GM23338 (cell line): ENCODE measurements around the gene SLC2A13. TPM values are rescaled to one million over a fixed set of nuclear protein-coding genes. Genes with fewer than 3 reads are reported as not detected.

Source experiments
- ATAC-seq: fragments of 200-7000 bp; cut with Tn5 transposase; 3 replicates; pipeline ENCODE4 v1.9.1; 2020
- DNase-seq: peaks from one replicate; pipeline ENCODE4 v3.0.0-alpha.2; 2015; ENCODE audit warnings: low spot score
- H2AFZ ChIP-seq: fragments of 200-600 bp; sonication (generic); 2 replicates; pipeline ENCODE4 v1.8.0; 2016; ENCODE audit warnings: antibody characterized with exemption, mild to moderate bottlenecking, moderate library complexity
- H3F3A ChIP-seq: fragments of 200-600 bp; sonication (generic); replicated peaks from 2 replicates; pipeline ENCODE4 v1.8.0; 2017; ENCODE audit warnings: antibody characterized with exemption, mixed run types, low read depth
- H3K27ac ChIP-seq: fragments of 200-600 bp; sonication (generic); 2 replicates; pipeline ENCODE4 v1.6.1; 2016; ENCODE audit warnings: low read depth
- H3K27me3 ChIP-seq: fragments of 200-600 bp; sonication (generic); 2 replicates; pipeline ENCODE4 v1.8.0; 2016; ENCODE audit warnings: mild to moderate bottlenecking, mixed run types, moderate library complexity; ENCODE audit not compliant: insufficient read depth
- H3K36me3 ChIP-seq: fragments of 200-600 bp; sonication (generic); 2 replicates; pipeline ENCODE4 v1.8.0; 2016; ENCODE audit warnings: mild to moderate bottlenecking; ENCODE audit not compliant: insufficient read depth
- H3K4me1 ChIP-seq: fragments of 200-600 bp; sonication (generic); 2 replicates; pipeline ENCODE4 v1.8.0; 2016; ENCODE audit warnings: mild to moderate bottlenecking, moderate library complexity; ENCODE audit not compliant: insufficient read depth
- H3K4me2 ChIP-seq: fragments of 200-600 bp; sonication (generic); 2 replicates; pipeline ENCODE4 v1.7.1; 2017; ENCODE audit warnings: mixed run types
- H3K4me3 ChIP-seq: fragments of 200-600 bp; sonication (generic); 2 replicates; pipeline ENCODE4 v1.6.1; 2016; ENCODE audit warnings: mixed run types
- H3K79me2 ChIP-seq: fragments of 200-600 bp; sonication (generic); replicated peaks from 2 replicates; pipeline ENCODE4 v1.8.0; 2017; ENCODE audit warnings: mild to moderate bottlenecking; ENCODE audit not compliant: insufficient read depth
- H3K9me2 ChIP-seq: fragments of 200-600 bp; sonication (generic); 2 replicates; pipeline ENCODE4 v1.8.0; 2017; ENCODE audit not compliant: insufficient read depth
- H4K20me1 ChIP-seq: fragments of 200-600 bp; sonication (generic); replicated peaks from 2 replicates; pipeline ENCODE4 v1.8.0; 2017; ENCODE audit warnings: mild to moderate bottlenecking; ENCODE audit not compliant: insufficient read depth
- H3K27ac Mint-ChIP-seq: 2 replicates; pipeline ENCODE4 v1.8.0; 2020; ENCODE audit warnings: inconsistent platforms, mild to moderate bottlenecking, moderate library complexity, mixed read lengths
- H3K27me3 Mint-ChIP-seq: 3 replicates; pipeline ENCODE4 v1.8.0; 2022; ENCODE audit warnings: low read depth, mild to moderate bottlenecking, moderate library complexity, mixed read lengths, inconsistent platforms; ENCODE audit not compliant: insufficient read depth, poor library complexity
- H3K36me3 Mint-ChIP-seq: 3 replicates; pipeline ENCODE4 v1.8.0; 2021; ENCODE audit warnings: low read depth, mild to moderate bottlenecking, inconsistent platforms, moderate library complexity, mixed read lengths
- H3K4me1 Mint-ChIP-seq: 3 replicates; pipeline ENCODE4 v1.8.0; 2020; ENCODE audit warnings: mild to moderate bottlenecking, inconsistent platforms, mixed read lengths
- H3K4me3 Mint-ChIP-seq: 3 replicates; pipeline ENCODE4 v1.8.0; 2021; ENCODE audit warnings: moderate library complexity, mild to moderate bottlenecking, inconsistent platforms, mixed read lengths
- H3K9me3 Mint-ChIP-seq: 3 replicates; pipeline ENCODE4 v1.8.0; 2020; ENCODE audit warnings: moderate library complexity, mild to moderate bottlenecking, inconsistent platforms, mixed read lengths
- CREB1 ChIP-seq: fragments of 250-450 bp; sonication (Bioruptor Pico); IDR thresholded peaks from 2 replicates; pipeline ENCODE4 v1.5.0; 2020; ENCODE audit warnings: low read depth, mild to moderate bottlenecking, moderate library complexity
- EZH2 ChIP-seq: fragments of 200-600 bp; sonication (generic); IDR thresholded peaks from one replicate; pipeline ENCODE4 v1.8.0; 2017; ENCODE audit warnings: antibody characterized with exemption, mild to moderate bottlenecking, low read depth; ENCODE audit not compliant: unreplicated experiment
- EZH2phosphoT487 ChIP-seq: fragments of 200-600 bp; sonication (generic); IDR thresholded peaks from one replicate; pipeline ENCODE4 v1.8.1; 2018; ENCODE audit warnings: antibody characterized with exemption; ENCODE audit not compliant: unreplicated experiment
- JUNB ChIP-seq: IDR thresholded peaks from one replicate; pipeline ENCODE4 v1.6.1; 2016; ENCODE audit warnings: antibody characterized with exemption; ENCODE audit not compliant: unreplicated experiment
- NANOG ChIP-seq: IDR thresholded peaks from 2 replicates; pipeline ENCODE4 v1.6.1; 2016; ENCODE audit warnings: antibody characterized with exemption, borderline replicate concordance
- POLR2AphosphoS5 ChIP-seq: IDR thresholded peaks from 2 replicates; pipeline ENCODE4 v1.6.1; 2016; ENCODE audit warnings: antibody characterized with exemption, low read depth
- STAT1 ChIP-seq: IDR thresholded peaks from one replicate; pipeline ENCODE4 v1.6.1; 2016; ENCODE audit warnings: antibody characterized with exemption; ENCODE audit not compliant: unreplicated experiment
- ZNF114 ChIP-seq: fragments of 250-450 bp; sonication (Bioruptor Pico); IDR thresholded peaks from 2 replicates; pipeline ENCODE4 v1.5.0; 2020; ENCODE audit warnings: mild to moderate bottlenecking, moderate library complexity
- ZNF331 ChIP-seq: fragments of 250-450 bp; sonication (Bioruptor Pico); IDR thresholded peaks from 2 replicates; pipeline ENCODE4 v1.5.0; 2020; ENCODE audit warnings: low read depth, mild to moderate bottlenecking, moderate library complexity
- polyA plus RNA-seq: library from polyadenylated mRNA; unstranded; fragments of >200 nt; fragmentation: Nextera tagmentation; extraction: Ambion mirVana; gene quantifications from 2 replicates; pipeline ENCODE4 v1.2.1, GENCODE V29; 2016
- total RNA-seq: library from RNA; depleted of rRNA; stranded (reverse); fragments of >200 nt; shearing (Covaris generic); gene quantifications from 2 replicates; pipeline ENCODE4 v1.2.3, GENCODE V29; 2014
- TF ChIP-seq, protein P1 (sequence below): fragments of 250-450 bp; sonication (Bioruptor Pico); IDR thresholded peaks from 2 replicates; pipeline ENCODE4 v1.5.0; 2020; ENCODE audit warnings: mild to moderate bottlenecking, moderate library complexity
- TF ChIP-seq, protein P2 (sequence below), 2 experiments: fragments of 200-600 bp in 1 of 2; sonication (generic) in 1 of 2; conservative IDR thresholded peaks; 2 replicates each; pipeline versions ENCODE4 v1.5.1 to v1.6.1; 2016 to 2017; ENCODE audit warnings: antibody characterized with exemption in 2 of 2, low read depth in 2 of 2, mild to moderate bottlenecking in 2 of 2, moderate library complexity in 1 of 2
- TF ChIP-seq, protein P3 (sequence below): IDR thresholded peaks from 2 replicates; pipeline ENCODE4 v1.6.1; 2016; ENCODE audit warnings: antibody characterized with exemption
- TF ChIP-seq, protein P4 (sequence below): IDR thresholded peaks from one replicate; pipeline ENCODE4 v1.6.1; 2018; ENCODE audit warnings: antibody characterized with exemption; ENCODE audit not compliant: unreplicated experiment

The SLC2A13 gene
- total and polyA plus RNA-seq, 2 experiments from 2014 or later = 6.8 to 22.7 TPM

DNA sequence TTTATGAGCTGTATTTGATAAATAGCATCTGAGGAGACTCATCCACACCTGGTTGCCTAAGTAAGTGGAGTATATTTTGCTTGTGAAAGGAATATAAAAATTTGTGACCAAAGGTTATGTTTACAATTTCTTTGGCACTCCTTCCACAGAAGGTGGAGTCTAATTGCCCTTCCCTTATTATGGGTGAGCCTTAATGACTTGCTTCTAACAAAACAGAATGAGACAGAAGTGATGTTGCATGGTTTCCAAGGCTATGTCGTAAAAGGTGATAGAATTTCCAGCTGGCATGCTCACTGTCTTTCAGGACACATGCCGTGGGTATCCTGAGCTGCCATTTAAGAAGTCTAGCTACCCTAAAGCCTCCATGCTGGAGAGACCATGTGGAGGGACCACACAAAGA is 369.5 kb downstream of the SLC2A13 start:
- no peak for TF ChIP-seq JUNB
- TF ChIP-seq ZNF114 (CRISPR knock-in tag) = no peak
- TF ChIP-seq, protein P1, sequence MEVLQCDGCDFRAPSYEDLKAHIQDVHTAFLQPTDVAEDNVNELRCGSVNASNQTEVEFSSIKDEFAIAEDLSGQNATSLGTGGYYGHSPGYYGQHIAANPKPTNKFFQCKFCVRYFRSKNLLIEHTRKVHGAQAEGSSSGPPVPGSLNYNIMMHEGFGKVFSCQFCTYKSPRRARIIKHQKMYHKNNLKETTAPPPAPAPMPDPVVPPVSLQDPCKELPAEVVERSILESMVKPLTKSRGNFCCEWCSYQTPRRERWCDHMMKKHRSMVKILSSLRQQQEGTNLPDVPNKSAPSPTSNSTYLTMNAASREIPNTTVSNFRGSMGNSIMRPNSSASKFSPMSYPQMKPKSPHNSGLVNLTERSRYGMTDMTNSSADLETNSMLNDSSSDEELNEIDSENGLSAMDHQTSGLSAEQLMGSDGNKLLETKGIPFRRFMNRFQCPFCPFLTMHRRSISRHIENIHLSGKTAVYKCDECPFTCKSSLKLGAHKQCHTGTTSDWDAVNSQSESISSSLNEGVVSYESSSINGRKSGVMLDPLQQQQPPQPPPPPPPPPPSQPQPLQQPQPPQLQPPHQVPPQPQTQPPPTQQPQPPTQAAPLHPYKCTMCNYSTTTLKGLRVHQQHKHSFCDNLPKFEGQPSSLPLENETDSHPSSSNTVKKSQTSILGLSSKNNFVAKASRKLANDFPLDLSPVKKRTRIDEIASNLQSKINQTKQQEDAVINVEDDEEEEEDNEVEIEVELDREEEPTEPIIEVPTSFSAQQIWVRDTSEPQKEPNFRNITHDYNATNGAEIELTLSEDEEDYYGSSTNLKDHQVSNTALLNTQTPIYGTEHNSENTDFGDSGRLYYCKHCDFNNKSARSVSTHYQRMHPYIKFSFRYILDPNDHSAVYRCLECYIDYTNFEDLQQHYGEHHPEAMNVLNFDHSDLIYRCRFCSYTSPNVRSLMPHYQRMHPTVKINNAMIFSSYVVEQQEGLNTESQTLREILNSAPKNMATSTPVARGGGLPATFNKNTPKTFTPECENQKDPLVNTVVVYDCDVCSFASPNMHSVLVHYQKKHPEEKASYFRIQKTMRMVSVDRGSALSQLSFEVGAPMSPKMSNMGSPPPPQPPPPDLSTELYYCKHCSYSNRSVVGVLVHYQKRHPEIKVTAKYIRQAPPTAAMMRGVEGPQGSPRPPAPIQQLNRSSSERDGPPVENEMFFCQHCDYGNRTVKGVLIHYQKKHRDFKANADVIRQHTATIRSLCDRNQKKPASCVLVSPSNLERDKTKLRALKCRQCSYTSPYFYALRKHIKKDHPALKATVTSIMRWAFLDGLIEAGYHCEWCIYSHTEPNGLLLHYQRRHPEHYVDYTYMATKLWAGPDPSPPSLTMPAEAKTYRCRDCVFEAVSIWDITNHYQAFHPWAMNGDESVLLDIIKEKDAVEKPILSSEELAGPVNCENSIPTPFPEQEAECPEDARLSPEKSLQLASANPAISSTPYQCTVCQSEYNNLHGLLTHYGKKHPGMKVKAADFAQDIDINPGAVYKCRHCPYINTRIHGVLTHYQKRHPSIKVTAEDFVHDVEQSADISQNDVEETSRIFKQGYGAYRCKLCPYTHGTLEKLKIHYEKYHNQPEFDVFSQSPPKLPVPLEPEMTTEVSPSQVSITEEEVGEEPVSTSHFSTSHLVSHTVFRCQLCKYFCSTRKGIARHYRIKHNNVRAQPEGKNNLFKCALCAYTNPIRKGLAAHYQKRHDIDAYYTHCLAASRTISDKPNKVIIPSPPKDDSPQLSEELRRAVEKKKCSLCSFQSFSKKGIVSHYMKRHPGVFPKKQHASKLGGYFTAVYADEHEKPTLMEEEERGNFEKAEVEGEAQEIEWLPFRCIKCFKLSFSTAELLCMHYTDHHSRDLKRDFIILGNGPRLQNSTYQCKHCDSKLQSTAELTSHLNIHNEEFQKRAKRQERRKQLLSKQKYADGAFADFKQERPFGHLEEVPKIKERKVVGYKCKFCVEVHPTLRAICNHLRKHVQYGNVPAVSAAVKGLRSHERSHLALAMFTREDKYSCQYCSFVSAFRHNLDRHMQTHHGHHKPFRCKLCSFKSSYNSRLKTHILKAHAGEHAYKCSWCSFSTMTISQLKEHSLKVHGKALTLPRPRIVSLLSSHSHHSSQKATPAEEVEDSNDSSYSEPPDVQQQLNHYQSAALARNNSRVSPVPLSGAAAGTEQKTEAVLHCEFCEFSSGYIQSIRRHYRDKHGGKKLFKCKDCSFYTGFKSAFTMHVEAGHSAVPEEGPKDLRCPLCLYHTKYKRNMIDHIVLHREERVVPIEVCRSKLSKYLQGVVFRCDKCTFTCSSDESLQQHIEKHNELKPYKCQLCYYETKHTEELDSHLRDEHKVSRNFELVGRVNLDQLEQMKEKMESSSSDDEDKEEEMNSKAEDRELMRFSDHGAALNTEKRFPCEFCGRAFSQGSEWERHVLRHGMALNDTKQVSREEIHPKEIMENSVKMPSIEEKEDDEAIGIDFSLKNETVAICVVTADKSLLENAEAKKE (CRISPR knock-in tag) = no peak
- TF ChIP-seq, protein P2, sequence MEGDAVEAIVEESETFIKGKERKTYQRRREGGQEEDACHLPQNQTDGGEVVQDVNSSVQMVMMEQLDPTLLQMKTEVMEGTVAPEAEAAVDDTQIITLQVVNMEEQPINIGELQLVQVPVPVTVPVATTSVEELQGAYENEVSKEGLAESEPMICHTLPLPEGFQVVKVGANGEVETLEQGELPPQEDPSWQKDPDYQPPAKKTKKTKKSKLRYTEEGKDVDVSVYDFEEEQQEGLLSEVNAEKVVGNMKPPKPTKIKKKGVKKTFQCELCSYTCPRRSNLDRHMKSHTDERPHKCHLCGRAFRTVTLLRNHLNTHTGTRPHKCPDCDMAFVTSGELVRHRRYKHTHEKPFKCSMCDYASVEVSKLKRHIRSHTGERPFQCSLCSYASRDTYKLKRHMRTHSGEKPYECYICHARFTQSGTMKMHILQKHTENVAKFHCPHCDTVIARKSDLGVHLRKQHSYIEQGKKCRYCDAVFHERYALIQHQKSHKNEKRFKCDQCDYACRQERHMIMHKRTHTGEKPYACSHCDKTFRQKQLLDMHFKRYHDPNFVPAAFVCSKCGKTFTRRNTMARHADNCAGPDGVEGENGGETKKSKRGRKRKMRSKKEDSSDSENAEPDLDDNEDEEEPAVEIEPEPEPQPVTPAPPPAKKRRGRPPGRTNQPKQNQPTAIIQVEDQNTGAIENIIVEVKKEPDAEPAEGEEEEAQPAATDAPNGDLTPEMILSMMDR (conservative IDR thresholded peaks at IDR 0.05; ENCODE audit: low read depth in 2 of 2) = no peak
- no peak for TF ChIP-seq EZH2phosphoT487
- TF ChIP-seq STAT1 = no peak
- no peak for TF ChIP-seq POLR2AphosphoS5
- TF ChIP-seq, protein P3, sequence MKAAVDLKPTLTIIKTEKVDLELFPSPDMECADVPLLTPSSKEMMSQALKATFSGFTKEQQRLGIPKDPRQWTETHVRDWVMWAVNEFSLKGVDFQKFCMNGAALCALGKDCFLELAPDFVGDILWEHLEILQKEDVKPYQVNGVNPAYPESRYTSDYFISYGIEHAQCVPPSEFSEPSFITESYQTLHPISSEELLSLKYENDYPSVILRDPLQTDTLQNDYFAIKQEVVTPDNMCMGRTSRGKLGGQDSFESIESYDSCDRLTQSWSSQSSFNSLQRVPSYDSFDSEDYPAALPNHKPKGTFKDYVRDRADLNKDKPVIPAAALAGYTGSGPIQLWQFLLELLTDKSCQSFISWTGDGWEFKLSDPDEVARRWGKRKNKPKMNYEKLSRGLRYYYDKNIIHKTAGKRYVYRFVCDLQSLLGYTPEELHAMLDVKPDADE = no peak
- TF ChIP-seq CREB1 (CRISPR knock-in tag) = no peak
- TF ChIP-seq, protein P4, sequence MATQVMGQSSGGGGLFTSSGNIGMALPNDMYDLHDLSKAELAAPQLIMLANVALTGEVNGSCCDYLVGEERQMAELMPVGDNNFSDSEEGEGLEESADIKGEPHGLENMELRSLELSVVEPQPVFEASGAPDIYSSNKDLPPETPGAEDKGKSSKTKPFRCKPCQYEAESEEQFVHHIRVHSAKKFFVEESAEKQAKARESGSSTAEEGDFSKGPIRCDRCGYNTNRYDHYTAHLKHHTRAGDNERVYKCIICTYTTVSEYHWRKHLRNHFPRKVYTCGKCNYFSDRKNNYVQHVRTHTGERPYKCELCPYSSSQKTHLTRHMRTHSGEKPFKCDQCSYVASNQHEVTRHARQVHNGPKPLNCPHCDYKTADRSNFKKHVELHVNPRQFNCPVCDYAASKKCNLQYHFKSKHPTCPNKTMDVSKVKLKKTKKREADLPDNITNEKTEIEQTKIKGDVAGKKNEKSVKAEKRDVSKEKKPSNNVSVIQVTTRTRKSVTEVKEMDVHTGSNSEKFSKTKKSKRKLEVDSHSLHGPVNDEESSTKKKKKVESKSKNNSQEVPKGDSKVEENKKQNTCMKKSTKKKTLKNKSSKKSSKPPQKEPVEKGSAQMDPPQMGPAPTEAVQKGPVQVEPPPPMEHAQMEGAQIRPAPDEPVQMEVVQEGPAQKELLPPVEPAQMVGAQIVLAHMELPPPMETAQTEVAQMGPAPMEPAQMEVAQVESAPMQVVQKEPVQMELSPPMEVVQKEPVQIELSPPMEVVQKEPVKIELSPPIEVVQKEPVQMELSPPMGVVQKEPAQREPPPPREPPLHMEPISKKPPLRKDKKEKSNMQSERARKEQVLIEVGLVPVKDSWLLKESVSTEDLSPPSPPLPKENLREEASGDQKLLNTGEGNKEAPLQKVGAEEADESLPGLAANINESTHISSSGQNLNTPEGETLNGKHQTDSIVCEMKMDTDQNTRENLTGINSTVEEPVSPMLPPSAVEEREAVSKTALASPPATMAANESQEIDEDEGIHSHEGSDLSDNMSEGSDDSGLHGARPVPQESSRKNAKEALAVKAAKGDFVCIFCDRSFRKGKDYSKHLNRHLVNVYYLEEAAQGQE = no peak
- no peak for TF ChIP-seq EZH2
- no peak for TF ChIP-seq ZNF331
- no peak for TF ChIP-seq NANOG
- H3K27ac Mint-ChIP-seq = no peak overlapping the region
- 0 out of 2 replicates have a peak, but pooled peaks cover 4% of the 10 kb centered on the region for H3K36me3 ChIP-seq
- no peaks in the 10 kb centered on the region for H3K27me3 Mint-ChIP-seq
- no peak for ATAC-seq
- no peak overlapping the region for H3K4me3 Mint-ChIP-seq
- H3K36me3 Mint-ChIP-seq = peaks cover 25% of the 10 kb centered on the region
- no peaks in the 10 kb centered on the region for H4K20me1 ChIP-seq
- 0 out of 2 replicates have a peak, but pooled peaks cover 4% of the 10 kb centered on the region for H3K9me2 ChIP-seq
- peaks cover 46% of the 10 kb centered on the region for H3K9me3 Mint-ChIP-seq
- no peaks in the 10 kb centered on the region for H3K27me3 ChIP-seq
- no peak overlapping the region for H2AFZ ChIP-seq
- H3K4me1 Mint-ChIP-seq = no peaks in the 10 kb centered on the region
- H3K27ac ChIP-seq = no peak overlapping the region
- no peak overlapping the region for H3K4me3 ChIP-seq
- H3K4me2 ChIP-seq = no peak overlapping the region
- H3F3A ChIP-seq = no peaks in the 10 kb centered on the region
- H3K4me1 ChIP-seq = no peaks in the 10 kb centered on the region
- no peak for DNase-seq
- no peaks in the 10 kb centered on the region for H3K79me2 ChIP-seq
